Esophagus (tissue), 2 donors: ENCODE measurements around the gene IQCM. TPM values are rescaled to one million over a fixed set of nuclear protein-coding genes. Genes with fewer than 3 reads are reported as not detected.
"Not testable (repeated sequence)": the region's sequence is repeated elsewhere in the genome, so short reads cannot be mapped to it uniquely, and the experiment has no call there.

ENCODE experiments used
- H3K27ac ChIP-seq, 2 donors: one replicate each; pipeline ENCODE4 v1.5.1; 2013; ENCODE audit warnings: low read depth in 2 of 2, mild to moderate bottlenecking in 2 of 2, inconsistent platforms in 1 of 2, low read length in 1 of 2, moderate library complexity in 1 of 2
- H3K27me3 ChIP-seq, 2 donors: one replicate each; pipeline ENCODE4 v1.6.1; 2013; ENCODE audit warnings: low read length in 2 of 2, control low read depth in 1 of 2, mild to moderate bottlenecking in 1 of 2; ENCODE audit not compliant: insufficient read depth in 2 of 2, control insufficient read depth in 1 of 2
- H3K36me3 ChIP-seq, 2 donors: one replicate each; pipeline ENCODE4 v1.6.1; 2013; ENCODE audit warnings: low read length in 1 of 2; ENCODE audit not compliant: control insufficient read depth in 2 of 2, insufficient read depth in 2 of 2
- H3K4me1 ChIP-seq, 2 donors: one replicate each; pipeline ENCODE4 v1.6.1; 2013; ENCODE audit warnings: low read length in 1 of 2; ENCODE audit not compliant: control insufficient read depth in 2 of 2, insufficient read depth in 2 of 2
- H3K4me3 ChIP-seq, 2 donors: one replicate each; pipeline ENCODE4 v1.5.1; 2013; ENCODE audit warnings: low read length in 2 of 2, mild to moderate bottlenecking in 2 of 2, low read depth in 1 of 2, moderate library complexity in 1 of 2
- H3K9me3 ChIP-seq, 2 donors: one replicate each; pipeline ENCODE4 v1.6.1; 2013; ENCODE audit warnings: mild to moderate bottlenecking in 2 of 2, low read depth in 1 of 2, low read length in 1 of 2, moderate library complexity in 1 of 2; ENCODE audit not compliant: control insufficient read depth in 2 of 2, insufficient read depth in 1 of 2
- WGBS, 2 donors: extraction: QIAGEN DNeasy Blood & Tissue Kit; methylation state at CpG; one replicate each; pipeline ENCODE4 v1.1.7; 2013; 5-methylcytosine and 5-hydroxymethylcytosine counted together
- polyA plus RNA-seq, 2 donors: library from polyadenylated mRNA; stranded (reverse); fragments of 200-250 nt; gene quantifications; one replicate each; pipeline ENCODE4 v1.2.3, GENCODE V29; 2013
- donor health status: healthy with polysubstance abuse.
- donor health status: Bipolar disorder and iron deficiency.

IQCM gene
- polyA plus RNA-seq, 2 donors, result not detected

- H3K36me3 ChIP-seq, H3K4me1 ChIP-seq, H3K9me3 ChIP-seq, H3K4me3 ChIP-seq, H3K27ac ChIP-seq, H3K27me3 ChIP-seq: not testable (repeated sequence)
- WGBS, 2 donors, result 70 to 83% methylated on average over 2 to 3 of the region's 3 CpGs
These were observed 347.0 kb downstream of the IQCM start for GRCh38 chr4:149468669-149469068.

- Histone ChIP-seq H3K9me3 (peaks cover 0 to 2% of the 10 kb centered on the region in 2 donors), H3K36me3 (no peaks in the 10 kb centered on the region), H3K27me3 (no peaks in the 10 kb centered on the region), H3K27ac (no peak overlapping the region), H3K4me3 (no peak overlapping the region), H3K4me1 (no peaks in the 10 kb centered on the region)
These were observed 349.2 kb downstream of the IQCM start for GRCh38 chr4:149466446-149466845.

- peaks cover 0 to 2% of the 10 kb centered on the region in 2 donors for H3K9me3 ChIP-seq
- WGBS, 2 donors, result 67 to 89% methylated on average over 1 of the region's 1 CpG
These were observed 349.7 kb downstream of the IQCM start for GRCh38 chr4:149465955-149466354.

GRCh38 chr4:149443537-149443936, 372.1 kb downstream of the IQCM start:
- no peaks in the 10 kb centered on the region for H3K36me3 ChIP-seq
- no peak overlapping the region for H3K27ac ChIP-seq
- H3K4me1 ChIP-seq, result no peaks in the 10 kb centered on the region
- no peaks in the 10 kb centered on the region for H3K9me3 ChIP-seq
- H3K4me3 ChIP-seq, result no peak overlapping the region
- WGBS, 2 donors, result 83 to 87% methylated on average over 2 of the region's 2 CpGs
- no peaks in the 10 kb centered on the region for H3K27me3 ChIP-seq

More at GRCh38 chr4:149465955-149466354, 349.7 kb downstream of the IQCM start:
- no peak overlapping the region for H3K27ac ChIP-seq
- no peaks in the 10 kb centered on the region for H3K36me3 ChIP-seq
- no peaks in the 10 kb centered on the region for H3K27me3 ChIP-seq
- H3K4me1 ChIP-seq, result no peaks in the 10 kb centered on the region
- no peak overlapping the region for H3K4me3 ChIP-seq

- H3K4me1 ChIP-seq, result no peaks in the 10 kb centered on the region
- WGBS, 2 donors, result 35 to 63% methylated on average over 1 of the region's 1 CpG
- no peaks in the 10 kb centered on the region for H3K27me3 ChIP-seq
- H3K36me3 ChIP-seq, result no peaks in the 10 kb centered on the region
- no peak overlapping the region for H3K4me3 ChIP-seq
- no peak overlapping the region for H3K27ac ChIP-seq
- H3K9me3 ChIP-seq, result no peaks in the 10 kb centered on the region
These were observed 374.3 kb downstream of the IQCM start for GRCh38 chr4:149441338-149441737.

GRCh38 chr4:149426461-149426860, 389.2 kb downstream of the IQCM start:
- no peaks in the 10 kb centered on the region for H3K27me3 ChIP-seq
- 83 to 87% methylated on average over 1 of the region's 1 CpG for WGBS, 2 donors

GRCh38 chr4:149409555-149409962, 406.1 kb downstream of the IQCM start:
- Histone ChIP-seq H3K27ac (no peak overlapping the region), H3K9me3 (no peaks in the 10 kb centered on the region), H3K4me3 (no peak overlapping the region), H3K27me3 (no peaks in the 10 kb centered on the region), H3K36me3 (no peaks in the 10 kb centered on the region), H3K4me1 (peaks cover 0 to 5% of the 10 kb centered on the region in 2 donors)
- WGBS, 2 donors, result 21 to 40% methylated on average over 3 of the region's 3 CpGs

More at GRCh38 chr4:149426461-149426860, 389.2 kb downstream of the IQCM start:
- Histone ChIP-seq H3K27ac (no peak overlapping the region), H3K9me3 (no peaks in the 10 kb centered on the region), H3K36me3 (no peaks in the 10 kb centered on the region), H3K4me1 (no peaks in the 10 kb centered on the region), H3K4me3 (no peak overlapping the region)

- no peaks in the 10 kb centered on the region for H3K9me3 ChIP-seq
- H3K27ac ChIP-seq, result no peak overlapping the region
- no peaks in the 10 kb centered on the region for H3K27me3 ChIP-seq
- 22 to 51% methylated on average over 4 of the region's 4 CpGs for WGBS, 2 donors
- no peaks in the 10 kb centered on the region for H3K36me3 ChIP-seq
- H3K4me3 ChIP-seq, result no peak overlapping the region
- H3K4me1 ChIP-seq, result peaks cover 0 to 5% of the 10 kb centered on the region in 2 donors
These were observed 406.5 kb downstream of the IQCM start for GRCh38 chr4:149409146-149409545.

- no peak overlapping the region for H3K27ac ChIP-seq
- no peak overlapping the region for H3K4me3 ChIP-seq
- H3K36me3 ChIP-seq, result no peaks in the 10 kb centered on the region
- no peaks in the 10 kb centered on the region for H3K9me3 ChIP-seq
- 60 to 68% methylated on average over 3 of the region's 3 CpGs for WGBS, 2 donors
- no peaks in the 10 kb centered on the region for H3K4me1 ChIP-seq
- H3K27me3 ChIP-seq, result no peaks in the 10 kb centered on the region
These were observed 411.5 kb downstream of the IQCM start for GRCh38 chr4:149404143-149404542.

- Histone ChIP-seq H3K4me1 (no peaks in the 10 kb centered on the region), H3K27me3 (no peaks in the 10 kb centered on the region), H3K4me3 (no peak overlapping the region), H3K9me3 (no peaks in the 10 kb centered on the region), H3K27ac (no peak overlapping the region), H3K36me3 (no peaks in the 10 kb centered on the region)
- WGBS, 2 donors, result 28 to 56% methylated on average over 2 of the region's 2 CpGs
These were observed 412.6 kb downstream of the IQCM start for GRCh38 chr4:149403081-149403480.
